NB4 (cell line): ENCODE data around the gene PRSS53.

Experiments
- DNase-seq: peaks from one replicate; pipeline ENCODE4 v3.0.0; 2010; ENCODE audit warnings: low read depth
- H3K4me3 ChIP-seq: one replicate; pipeline ENCODE4 v1.5.1; 2011; ENCODE audit warnings: mild to moderate bottlenecking, low read depth, low read length, moderate library complexity
- MYC ChIP-seq: IDR thresholded peaks from 2 replicates; pipeline ENCODE4 v1.6.1; 2011; ENCODE audit warnings: low read depth, low read length
- POLR2A ChIP-seq: IDR thresholded peaks from 2 replicates; pipeline ENCODE4 v1.6.1; 2011; ENCODE audit warnings: mild to moderate bottlenecking; ENCODE audit not compliant: insufficient read length; ENCODE audit errors: extremely low read depth
- TF ChIP-seq, protein P1 (sequence below): IDR thresholded peaks from 2 replicates; pipeline ENCODE4 v1.6.1; 2011; ENCODE audit warnings: low read depth, low read length
- TF ChIP-seq, protein P2 (sequence below): IDR thresholded peaks from one replicate; pipeline ENCODE4 v1.5.1; 2012; ENCODE audit warnings: low read depth, low read length

The PRSS53 gene

GRCh38 chr16:31133046-31133501 lies 44.3 kb upstream of the PRSS53 start:
- DNase-seq = no peak
- no peak overlapping the region for H3K4me3 ChIP-seq
- TF ChIP-seq, protein P1, sequence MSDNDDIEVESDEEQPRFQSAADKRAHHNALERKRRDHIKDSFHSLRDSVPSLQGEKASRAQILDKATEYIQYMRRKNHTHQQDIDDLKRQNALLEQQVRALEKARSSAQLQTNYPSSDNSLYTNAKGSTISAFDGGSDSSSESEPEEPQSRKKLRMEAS = no peak
- TF ChIP-seq MYC (no peak), POLR2A (no peak)
- TF ChIP-seq, protein P2, sequence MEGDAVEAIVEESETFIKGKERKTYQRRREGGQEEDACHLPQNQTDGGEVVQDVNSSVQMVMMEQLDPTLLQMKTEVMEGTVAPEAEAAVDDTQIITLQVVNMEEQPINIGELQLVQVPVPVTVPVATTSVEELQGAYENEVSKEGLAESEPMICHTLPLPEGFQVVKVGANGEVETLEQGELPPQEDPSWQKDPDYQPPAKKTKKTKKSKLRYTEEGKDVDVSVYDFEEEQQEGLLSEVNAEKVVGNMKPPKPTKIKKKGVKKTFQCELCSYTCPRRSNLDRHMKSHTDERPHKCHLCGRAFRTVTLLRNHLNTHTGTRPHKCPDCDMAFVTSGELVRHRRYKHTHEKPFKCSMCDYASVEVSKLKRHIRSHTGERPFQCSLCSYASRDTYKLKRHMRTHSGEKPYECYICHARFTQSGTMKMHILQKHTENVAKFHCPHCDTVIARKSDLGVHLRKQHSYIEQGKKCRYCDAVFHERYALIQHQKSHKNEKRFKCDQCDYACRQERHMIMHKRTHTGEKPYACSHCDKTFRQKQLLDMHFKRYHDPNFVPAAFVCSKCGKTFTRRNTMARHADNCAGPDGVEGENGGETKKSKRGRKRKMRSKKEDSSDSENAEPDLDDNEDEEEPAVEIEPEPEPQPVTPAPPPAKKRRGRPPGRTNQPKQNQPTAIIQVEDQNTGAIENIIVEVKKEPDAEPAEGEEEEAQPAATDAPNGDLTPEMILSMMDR = no peak

GRCh38 chr16:31132303-31132979 lies 43.7 kb upstream of the PRSS53 start:
- no peak overlapping the region for H3K4me3 ChIP-seq
- TF ChIP-seq MYC = no peak
- TF ChIP-seq, protein P2 = no peak
- TF ChIP-seq, protein P1 = no peak
- no peak for TF ChIP-seq POLR2A
- DNase-seq = no peak

- no peak for TF ChIP-seq POLR2A
- TF ChIP-seq, protein P2 = no peak
- no peak for TF ChIP-seq MYC
- TF ChIP-seq, protein P1 = no peak
- no peak overlapping the region for H3K4me3 ChIP-seq
- DNase-seq = no peak
Measured at GRCh38 chr16:31131841-31132271, 43.1 kb upstream of the PRSS53 start.

DNA sequence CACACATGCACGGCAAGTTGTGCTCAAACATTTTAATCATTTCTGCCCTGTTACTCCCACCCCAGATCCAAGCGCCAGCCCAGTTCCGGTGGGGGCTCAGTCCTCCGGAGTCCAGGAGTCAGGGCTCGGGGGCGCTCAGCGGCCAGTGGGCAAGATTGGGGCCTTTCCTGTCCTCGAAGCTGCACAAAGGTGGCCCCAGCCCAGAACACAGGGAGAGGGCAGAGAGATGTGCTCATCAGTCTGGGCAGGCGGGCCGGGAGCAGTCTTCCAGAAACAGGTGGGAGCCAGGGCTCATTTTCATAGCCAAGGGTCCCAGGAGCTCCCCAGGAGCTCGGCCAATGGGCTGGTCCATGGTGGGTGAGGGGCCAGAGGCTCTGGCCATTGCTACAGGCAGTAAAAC lies 42.7 kb upstream of the PRSS53 start:
- no peak for DNase-seq
- TF ChIP-seq, protein P2 = no peak
- TF ChIP-seq MYC (no peak), POLR2A (no peak)
- TF ChIP-seq, protein P1 = no peak
- H3K4me3 ChIP-seq = no peak overlapping the region

DNA sequence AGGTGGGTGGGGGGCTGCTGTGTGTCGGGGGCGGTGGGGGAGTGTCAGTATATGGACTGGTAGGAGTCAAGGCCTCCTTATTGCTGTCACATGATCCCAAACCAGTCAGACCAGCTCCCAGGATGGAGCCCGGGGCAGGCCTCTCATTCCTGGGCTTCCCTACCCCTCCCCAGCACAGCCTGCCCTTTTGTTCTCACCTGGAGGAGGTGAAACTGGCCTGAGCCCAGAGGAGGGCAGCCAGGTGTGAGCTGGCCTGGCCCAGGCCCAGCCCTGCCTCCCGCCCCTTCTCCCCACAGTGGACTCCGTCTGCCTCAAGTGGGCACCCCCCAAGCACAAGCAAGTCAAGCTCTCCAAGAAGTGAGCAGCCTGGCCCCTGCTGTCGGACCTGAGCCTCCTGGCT lies 42.2 kb upstream of the PRSS53 start:
- TF ChIP-seq, protein P2 = no peak
- TF ChIP-seq, protein P1 = no peak
- TF ChIP-seq POLR2A (no peak), MYC (no peak)
- H3K4me3 ChIP-seq = no peak overlapping the region
- DNase-seq = no peak
